Nucleus accumbens (tissue), 56 donors: Measurements from ENCODE around the gene RNF150.

ENCODE experiments used
- DNase-seq, 56 donors: peaks; one replicate each; lab custom pipeline; 2025; lab: John Stamatoyannopoulos, UW

RNF150 gene

GRCh38 chr4:141036786-141037185 is 96.5 kb downstream of the RNF150 start:
- no peak for DNase-seq

- no peak for DNase-seq
Observed at GRCh38 chr4:141035920-141036319, 97.3 kb downstream of the RNF150 start.

GRCh38 chr4:141028024-141028529 is 105.2 kb downstream of the RNF150 start:
- DNase-seq = no peak

- no peak for DNase-seq
Observed at GRCh38 chr4:141027421-141027820, 105.8 kb downstream of the RNF150 start.

- DNase-seq = no peak
Observed at GRCh38 chr4:141026900-141027299, 106.4 kb downstream of the RNF150 start.

GRCh38 chr4:141023051-141023450 is 110.2 kb downstream of the RNF150 start:
- DNase-seq = no peak

GRCh38 chr4:141022111-141022695 is 111.1 kb downstream of the RNF150 start:
- DNase-seq = no peak

- DNase-seq = peak in 1 of 56 donors; percentile 0
Observed at GRCh38 chr4:141021397-141022110, 111.7 kb downstream of the RNF150 start.

GRCh38 chr4:141020801-141021261 is 112.4 kb downstream of the RNF150 start:
- no peak for DNase-seq

- DNase-seq = no peak
Observed at GRCh38 chr4:141019768-141020167, 113.5 kb downstream of the RNF150 start.

GRCh38 chr4:141016117-141016798 is 117.0 kb downstream of the RNF150 start:
- DNase-seq = peak in 5 of 56 donors; percentile 7 to 27 (median 16)

GRCh38 chr4:141013899-141014298 is 119.4 kb downstream of the RNF150 start:
- no peak for DNase-seq

- peak in 9 of 56 donors; percentile 1 to 21 (median 8) for DNase-seq
Observed at GRCh38 chr4:141011901-141012315, 121.4 kb downstream of the RNF150 start.

- DNase-seq = no peak
Observed at GRCh38 chr4:141009931-141010330, 123.3 kb downstream of the RNF150 start.

- no peak for DNase-seq
Observed at GRCh38 chr4:141009129-141009528, 124.1 kb downstream of the RNF150 start.

- DNase-seq = no peak
Observed at GRCh38 chr4:141006242-141006802, 126.9 kb downstream of the RNF150 start.

- no peak for DNase-seq
Observed at GRCh38 chr4:141004823-141005222, 128.4 kb downstream of the RNF150 start.

GRCh38 chr4:141003193-141003592 is 130.1 kb downstream of the RNF150 start:
- DNase-seq = no peak

GRCh38 chr4:141002323-141002805 is 130.9 kb downstream of the RNF150 start:
- peak in 1 of 56 donors; percentile 29 for DNase-seq

- no peak for DNase-seq
Observed at GRCh38 chr4:140996766-140997165, 136.5 kb downstream of the RNF150 start.

GRCh38 chr4:140995058-140995457 is 138.2 kb downstream of the RNF150 start:
- DNase-seq = no peak
